Lower lobe of right lung (tissue), 2 donors: ENCODE data around the gene USP11. TPM values are rescaled to one million over a fixed set of nuclear protein-coding genes. Genes with fewer than 3 reads are reported as not detected.

Experiments
- ATAC-seq, 2 donors: fragments of 200-7000 bp; cut with Tn5 transposase; one replicate each; pipeline ENCODE4 v1.9.1; 2020 to 2022; ENCODE audit warnings: mild to moderate bottlenecking in 2 of 2, moderate library complexity in 2 of 2
- DNase-seq: peaks from one replicate; pipeline ENCODE4 v3.0.0-alpha.2; 2020
- H3K27ac ChIP-seq: fragments of 200-600 bp; one replicate; pipeline ENCODE4 v1.8.0; 2022
- H3K27me3 ChIP-seq: fragments of 200-600 bp; one replicate; pipeline ENCODE4 v1.8.0; 2022; ENCODE audit warnings: low read depth
- H3K36me3 ChIP-seq: fragments of 200-600 bp; one replicate; pipeline ENCODE4 v1.8.0; 2022; ENCODE audit warnings: mild to moderate bottlenecking
- H3K4me1 ChIP-seq: fragments of 200-600 bp; one replicate; pipeline ENCODE4 v1.8.0; 2022
- H3K4me3 ChIP-seq: fragments of 200-600 bp; one replicate; pipeline ENCODE4 v1.8.0; 2022; ENCODE audit warnings: mild to moderate bottlenecking
- H3K9me3 ChIP-seq: fragments of 200-600 bp; one replicate; pipeline ENCODE4 v1.8.0; 2022
- intact Hi-C: fragments of 100-400 bp; cut with DNase I; formaldehyde crosslinking; loops from one replicate; pipeline ENCODE4 v1.11.0; 2022
- total RNA-seq: library from RNA; stranded (reverse); fragmentation: NEBNext Ultra II Directional; extraction: Animal tissue kit (Norgen Biotek cat#: 25700); gene quantifications from one replicate; pipeline ENCODE4 v1.2.1, GENCODE V29; 2021
- TF ChIP-seq, protein P1 (sequence below): fragments of 200-600 bp; IDR thresholded peaks from one replicate; pipeline ENCODE4 v1.8.0; 2022; ENCODE audit warnings: antibody characterized with exemption, mild to moderate bottlenecking
- donor health status: DM: no; HTN: yes; CAD: no; lungs with severe emphysema.

Gene USP11
- total RNA-seq, 1 donor from 2014 or later = 52.9 TPM

DNA sequence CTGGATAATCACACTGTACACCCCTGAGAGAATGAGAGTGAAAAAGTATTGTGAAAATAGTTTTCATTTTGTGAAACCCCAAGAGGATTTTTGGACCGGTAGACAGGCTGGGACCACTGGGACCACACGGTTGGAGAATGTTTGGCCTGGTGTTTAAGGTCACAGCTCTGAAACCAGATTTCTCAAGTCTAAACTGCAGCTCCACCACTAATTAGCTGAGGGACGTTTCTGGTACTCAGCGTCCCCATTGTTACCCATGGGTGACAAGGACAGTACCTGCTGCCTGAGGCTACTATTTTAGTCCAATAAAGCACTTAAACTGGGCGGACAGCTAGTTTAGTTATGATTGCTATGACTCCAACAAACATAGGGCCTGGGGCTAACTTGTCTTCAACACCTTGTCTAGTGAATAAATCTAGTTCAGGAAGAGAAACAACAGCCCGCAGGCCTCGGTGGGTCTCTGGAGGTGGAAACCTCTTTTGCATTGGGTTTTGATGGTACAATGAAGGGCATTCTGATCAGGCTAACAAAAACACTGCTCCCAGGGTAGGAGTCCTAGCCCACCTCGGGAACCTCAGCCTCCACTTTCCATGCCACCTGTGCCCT lies 509 bp upstream of the USP11 start:
- peaks cover 16% of the 10 kb centered on the region for H3K4me1 ChIP-seq
- H3K36me3 ChIP-seq = peaks cover 16% of the 10 kb centered on the region
- peak overlapping the region; percentile 60 for H3K4me3 ChIP-seq
- H3K9me3 ChIP-seq = no peaks in the 10 kb centered on the region
- intact Hi-C loops = no loop called here
- TF ChIP-seq, protein P1, sequence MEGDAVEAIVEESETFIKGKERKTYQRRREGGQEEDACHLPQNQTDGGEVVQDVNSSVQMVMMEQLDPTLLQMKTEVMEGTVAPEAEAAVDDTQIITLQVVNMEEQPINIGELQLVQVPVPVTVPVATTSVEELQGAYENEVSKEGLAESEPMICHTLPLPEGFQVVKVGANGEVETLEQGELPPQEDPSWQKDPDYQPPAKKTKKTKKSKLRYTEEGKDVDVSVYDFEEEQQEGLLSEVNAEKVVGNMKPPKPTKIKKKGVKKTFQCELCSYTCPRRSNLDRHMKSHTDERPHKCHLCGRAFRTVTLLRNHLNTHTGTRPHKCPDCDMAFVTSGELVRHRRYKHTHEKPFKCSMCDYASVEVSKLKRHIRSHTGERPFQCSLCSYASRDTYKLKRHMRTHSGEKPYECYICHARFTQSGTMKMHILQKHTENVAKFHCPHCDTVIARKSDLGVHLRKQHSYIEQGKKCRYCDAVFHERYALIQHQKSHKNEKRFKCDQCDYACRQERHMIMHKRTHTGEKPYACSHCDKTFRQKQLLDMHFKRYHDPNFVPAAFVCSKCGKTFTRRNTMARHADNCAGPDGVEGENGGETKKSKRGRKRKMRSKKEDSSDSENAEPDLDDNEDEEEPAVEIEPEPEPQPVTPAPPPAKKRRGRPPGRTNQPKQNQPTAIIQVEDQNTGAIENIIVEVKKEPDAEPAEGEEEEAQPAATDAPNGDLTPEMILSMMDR = no peak
- ATAC-seq (no peak), DNase-seq (no peak)
- no peaks in the 10 kb centered on the region for H3K27me3 ChIP-seq
- H3K27ac ChIP-seq = peak overlapping the region; percentile 96

DNA sequence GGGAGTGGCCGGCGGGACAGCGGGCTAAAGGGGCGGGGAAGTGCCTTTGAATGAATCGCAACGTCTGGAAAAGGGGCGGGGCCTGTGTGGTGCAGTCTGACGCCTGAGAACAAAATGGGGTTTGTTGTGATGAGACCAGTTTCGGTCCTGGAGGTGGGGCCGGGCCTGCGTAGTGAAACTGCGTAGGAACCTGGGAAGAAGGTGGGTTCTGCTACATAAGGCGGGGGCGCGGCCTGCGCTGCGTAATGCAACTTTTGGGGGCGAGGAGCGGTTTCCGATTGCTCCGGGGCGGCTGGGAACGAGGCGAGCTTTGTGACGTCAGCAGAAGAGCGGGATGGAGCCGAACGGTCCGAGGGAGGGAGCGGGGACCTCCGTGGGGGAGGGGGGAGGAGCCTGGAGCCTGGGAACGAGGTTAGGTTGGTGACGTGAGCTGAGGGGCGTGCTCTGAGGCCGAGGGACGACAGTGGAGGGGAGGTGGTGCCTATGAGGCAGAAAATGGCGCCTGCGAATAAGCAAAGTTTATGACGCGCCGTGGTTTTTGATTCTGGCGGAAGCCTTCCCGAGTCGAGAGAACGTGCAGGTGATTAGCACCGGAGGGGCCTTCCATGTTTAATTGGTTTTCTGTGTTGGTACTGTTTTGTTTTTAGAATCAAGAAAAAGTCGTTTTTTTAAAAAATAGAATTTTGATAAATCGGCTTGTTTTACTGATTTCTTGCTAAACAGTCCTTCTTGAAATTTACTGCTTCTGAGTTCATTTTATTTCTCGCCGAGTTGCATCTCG lies 714 bp downstream of the USP11 start:
- Histone ChIP-seq H3K36me3 (peaks cover 4% of the 10 kb centered on the region), H3K9me3 (no peaks in the 10 kb centered on the region), H3K27ac (peak overlapping the region; percentile 96), H3K4me3 (peak overlapping the region; percentile 60), H3K27me3 (no peaks in the 10 kb centered on the region), H3K4me1 (peaks cover 16% of the 10 kb centered on the region)
- TF ChIP-seq, protein P1 = no peak
- peak; percentile 94 to 98 for ATAC-seq
- intact Hi-C loops = no loop called here
- peak; percentile 96 for DNase-seq

- H3K9me3 ChIP-seq = no peaks in the 10 kb centered on the region
- H3K4me1 ChIP-seq = peaks cover 16% of the 10 kb centered on the region
- H3K27ac ChIP-seq = peak overlapping the region; percentile 96
- intact Hi-C loops = no loop called here
- DNase-seq (no peak), ATAC-seq (no peak)
- H3K27me3 ChIP-seq = no peaks in the 10 kb centered on the region
- TF ChIP-seq, protein P1 = no peak
- peak overlapping the region; percentile 60 for H3K4me3 ChIP-seq
- H3K36me3 ChIP-seq = no peaks in the 10 kb centered on the region
Observed at GRCh38 chrX:47234583-47234982, 1.8 kb downstream of the USP11 start.

- Histone ChIP-seq H3K27me3 (no peaks in the 10 kb centered on the region), H3K27ac (no peak overlapping the region), H3K4me1 (peaks cover 16% of the 10 kb centered on the region), H3K4me3 (no peak overlapping the region), H3K9me3 (no peaks in the 10 kb centered on the region), H3K36me3 (peaks cover 4% of the 10 kb centered on the region)
- TF ChIP-seq, protein P1 = no peak
- ATAC-seq (no peak), DNase-seq (no peak)
- intact Hi-C loops = no loop called here
Observed at GRCh38 chrX:47235691-47236103, 2.9 kb downstream of the USP11 start.

- no peak overlapping the region for H3K27ac ChIP-seq
- H3K4me3 ChIP-seq = no peak overlapping the region
- H3K27me3 ChIP-seq = no peaks in the 10 kb centered on the region
- peaks cover 8% of the 10 kb centered on the region for H3K4me1 ChIP-seq
- H3K36me3 ChIP-seq = peaks cover 27% of the 10 kb centered on the region
- H3K9me3 ChIP-seq = no peaks in the 10 kb centered on the region
- DNase-seq (no peak), ATAC-seq (no peak)
- intact Hi-C loops = no loop called here
- TF ChIP-seq, protein P1 = no peak
Observed at GRCh38 chrX:47239199-47239598, 6.4 kb downstream of the USP11 start.
